Fibroblast of mammary gland (primary cell): ENCODE results near the gene LRRC8C.
"Not testable (repeated sequence)": the region's sequence is repeated elsewhere in the genome, so short reads cannot be mapped to it uniquely, and the experiment has no call there.

Experiments
- DNase-seq: peaks from one replicate; pipeline ENCODE4 v3.0.0-alpha.2; 2010; ENCODE audit warnings: low read depth
- H3K4me3 ChIP-seq: 2 replicates; pipeline ENCODE4 v1.5.1; 2011; ENCODE audit warnings: low read depth, mild to moderate bottlenecking, low read length, moderate library complexity; ENCODE audit not compliant: control insufficient read depth
- TF ChIP-seq, protein P1 (sequence below): conservative IDR thresholded peaks from 2 replicates; pipeline ENCODE4 v1.5.1; 2011; ENCODE audit warnings: low read depth, low read length, inconsistent platforms; ENCODE audit not compliant: control insufficient read depth, insufficient read depth

The LRRC8C gene

DNA sequence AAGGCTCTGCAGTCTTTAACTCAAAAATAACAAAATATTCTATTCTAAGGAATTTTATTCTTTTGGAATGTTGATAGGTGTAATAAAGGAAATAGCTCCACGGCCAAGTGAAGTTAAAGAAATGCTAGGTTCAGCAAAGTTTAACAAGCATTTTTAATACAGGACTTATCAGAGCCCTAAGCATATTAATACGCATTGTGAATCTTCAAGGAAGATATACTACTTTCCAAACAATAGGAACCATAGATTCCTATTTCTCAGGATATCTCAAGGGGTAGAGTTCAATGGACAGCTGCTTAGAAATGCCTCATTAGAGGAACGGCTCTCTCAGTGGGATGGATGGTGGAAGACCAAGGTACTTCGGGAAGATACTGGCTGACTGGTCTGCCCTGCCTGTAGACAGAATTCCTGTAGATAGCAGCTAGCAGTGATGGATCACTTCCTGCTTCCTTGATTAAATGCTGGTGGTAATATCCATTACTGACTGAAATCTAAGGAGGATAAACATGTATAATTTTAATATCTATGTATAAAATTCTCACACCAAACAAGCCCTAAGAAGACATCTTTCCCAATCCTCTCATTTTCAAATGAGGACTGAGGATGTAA, 8.1 kb upstream of the LRRC8C start:
- H3K4me3 ChIP-seq = no peak overlapping the region
- TF ChIP-seq, protein P1, sequence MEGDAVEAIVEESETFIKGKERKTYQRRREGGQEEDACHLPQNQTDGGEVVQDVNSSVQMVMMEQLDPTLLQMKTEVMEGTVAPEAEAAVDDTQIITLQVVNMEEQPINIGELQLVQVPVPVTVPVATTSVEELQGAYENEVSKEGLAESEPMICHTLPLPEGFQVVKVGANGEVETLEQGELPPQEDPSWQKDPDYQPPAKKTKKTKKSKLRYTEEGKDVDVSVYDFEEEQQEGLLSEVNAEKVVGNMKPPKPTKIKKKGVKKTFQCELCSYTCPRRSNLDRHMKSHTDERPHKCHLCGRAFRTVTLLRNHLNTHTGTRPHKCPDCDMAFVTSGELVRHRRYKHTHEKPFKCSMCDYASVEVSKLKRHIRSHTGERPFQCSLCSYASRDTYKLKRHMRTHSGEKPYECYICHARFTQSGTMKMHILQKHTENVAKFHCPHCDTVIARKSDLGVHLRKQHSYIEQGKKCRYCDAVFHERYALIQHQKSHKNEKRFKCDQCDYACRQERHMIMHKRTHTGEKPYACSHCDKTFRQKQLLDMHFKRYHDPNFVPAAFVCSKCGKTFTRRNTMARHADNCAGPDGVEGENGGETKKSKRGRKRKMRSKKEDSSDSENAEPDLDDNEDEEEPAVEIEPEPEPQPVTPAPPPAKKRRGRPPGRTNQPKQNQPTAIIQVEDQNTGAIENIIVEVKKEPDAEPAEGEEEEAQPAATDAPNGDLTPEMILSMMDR = no peak
- DNase-seq = no peak

GRCh38 chr1:89627596-89627962, 5.3 kb upstream of the LRRC8C start:
- TF ChIP-seq, protein P1 = no peak
- H3K4me3 ChIP-seq = no peak overlapping the region
- no peak for DNase-seq

DNA sequence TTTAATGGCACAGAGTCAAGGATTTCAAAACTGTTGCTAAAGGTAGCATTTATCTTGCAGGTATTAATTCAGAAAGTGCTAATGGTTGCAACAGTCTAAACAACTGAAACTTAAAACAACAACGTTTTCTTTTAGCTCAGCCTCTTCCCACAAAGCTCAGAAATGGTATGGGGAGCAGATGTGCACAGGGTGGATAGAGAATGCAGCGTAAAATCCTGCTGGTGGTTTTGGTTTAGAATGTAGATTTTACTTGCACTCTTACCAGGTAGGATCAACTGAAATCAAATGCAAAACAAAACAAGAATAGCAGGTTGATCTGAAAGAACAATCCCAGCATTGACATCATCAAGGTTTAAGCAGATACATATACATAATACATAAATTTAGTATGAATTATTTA, 3.8 kb upstream of the LRRC8C start:
- DNase-seq = no peak
- TF ChIP-seq, protein P1 = no peak
- H3K4me3 ChIP-seq = no peak overlapping the region

DNA sequence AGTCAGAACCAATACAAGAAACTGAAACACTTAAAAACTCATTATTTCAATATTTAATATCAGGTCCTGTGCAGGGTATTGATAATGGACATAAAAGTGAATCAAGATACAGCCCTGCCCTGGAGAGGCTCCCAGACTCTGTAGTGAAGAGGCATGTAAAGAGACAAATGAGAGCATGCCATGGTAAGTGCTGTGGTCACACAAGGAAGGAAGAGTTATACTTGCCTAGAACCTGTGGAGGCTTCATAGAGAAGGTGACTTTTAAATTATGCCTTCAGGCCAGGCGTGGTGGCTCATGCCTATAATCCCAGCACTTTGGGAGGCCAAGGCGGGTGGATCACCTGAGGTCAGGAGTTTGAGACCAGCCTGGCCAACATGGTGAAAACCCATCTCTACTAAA, 3.3 kb upstream of the LRRC8C start:
- not testable (repeated sequence) for DNase-seq, H3K4me3 ChIP-seq

- no peak overlapping the region for H3K4me3 ChIP-seq
- DNase-seq = no peak
- TF ChIP-seq, protein P1 = no peak
Measured at GRCh38 chr1:89630048-89630447, 2.9 kb upstream of the LRRC8C start.

DNA sequence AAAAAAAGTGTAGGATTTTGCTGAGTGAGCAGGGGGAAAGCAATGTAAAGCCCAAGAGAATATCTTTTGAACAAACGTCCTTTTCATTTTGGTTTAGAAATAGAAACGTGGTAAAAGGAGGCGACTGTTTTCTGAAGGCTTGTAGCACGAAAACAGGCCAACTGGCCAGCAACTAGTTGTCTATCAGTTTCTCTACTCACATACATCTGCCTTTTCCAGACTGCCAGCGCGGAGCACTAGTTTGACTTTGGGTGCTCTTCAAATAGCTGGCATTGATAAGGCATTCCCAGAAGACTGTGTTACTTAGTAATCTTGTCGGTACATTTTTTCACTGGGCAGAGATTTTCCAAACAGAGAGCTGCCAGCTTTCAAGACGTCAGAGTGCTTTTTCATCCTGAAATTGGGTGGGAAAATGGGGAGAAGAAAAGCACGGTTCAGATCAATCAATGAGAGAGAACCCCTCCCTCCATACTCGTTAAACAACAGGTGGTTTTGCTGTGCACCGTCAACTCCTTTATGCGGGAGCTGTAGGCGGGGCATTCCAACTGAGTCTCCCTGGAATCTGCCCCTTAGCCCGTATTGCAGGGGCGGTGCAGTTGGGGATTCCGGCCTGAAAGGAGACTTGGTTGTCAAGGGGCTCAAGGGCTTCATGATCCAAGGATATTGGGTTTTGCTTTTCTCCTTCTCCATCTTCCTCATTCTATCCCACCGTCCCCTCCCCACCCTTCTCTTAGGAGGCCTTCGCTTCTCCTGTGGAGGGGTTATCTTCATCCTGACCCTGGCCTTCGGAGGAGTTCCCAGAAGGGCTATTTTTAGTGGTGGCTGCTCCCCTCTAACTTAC, 884 bp upstream of the LRRC8C start:
- no peak for DNase-seq
- TF ChIP-seq, protein P1 = no peak
- H3K4me3 ChIP-seq = peak overlapping the region; percentile 61

DNA sequence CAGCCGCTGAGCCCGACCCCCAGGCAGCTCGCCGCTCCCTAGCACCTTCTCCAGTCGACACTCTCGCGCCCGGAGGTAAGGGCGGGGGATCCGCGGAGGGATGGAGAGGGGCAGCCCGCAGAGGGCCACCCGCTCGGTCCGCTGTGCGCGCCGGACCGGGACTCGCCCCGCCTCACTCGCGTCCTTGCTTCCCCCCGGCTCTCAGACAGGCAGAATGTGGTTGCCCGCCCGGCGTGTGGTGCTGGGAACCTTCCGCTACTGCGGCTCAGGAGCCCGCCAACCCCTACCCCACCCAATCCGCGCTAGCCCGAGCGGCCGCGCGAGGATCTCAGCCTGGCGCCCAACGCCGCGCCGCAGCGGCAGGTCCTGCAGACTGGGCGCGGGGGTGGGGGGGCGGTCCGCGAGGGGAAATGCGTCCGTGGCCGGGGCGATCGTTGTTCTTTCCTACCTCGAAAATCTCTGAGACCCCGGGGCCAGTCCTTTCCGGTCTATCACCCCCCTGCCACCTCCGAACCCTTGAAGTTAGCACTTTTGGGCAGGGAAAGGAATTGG, 404 bp downstream of the LRRC8C start:
- peak; percentile 42 for DNase-seq
- TF ChIP-seq, protein P1 = no peak
- H3K4me3 ChIP-seq = peak overlapping the region; percentile 85
